ENCODE results near the gene RELL1.

RELL1 gene

DNA sequence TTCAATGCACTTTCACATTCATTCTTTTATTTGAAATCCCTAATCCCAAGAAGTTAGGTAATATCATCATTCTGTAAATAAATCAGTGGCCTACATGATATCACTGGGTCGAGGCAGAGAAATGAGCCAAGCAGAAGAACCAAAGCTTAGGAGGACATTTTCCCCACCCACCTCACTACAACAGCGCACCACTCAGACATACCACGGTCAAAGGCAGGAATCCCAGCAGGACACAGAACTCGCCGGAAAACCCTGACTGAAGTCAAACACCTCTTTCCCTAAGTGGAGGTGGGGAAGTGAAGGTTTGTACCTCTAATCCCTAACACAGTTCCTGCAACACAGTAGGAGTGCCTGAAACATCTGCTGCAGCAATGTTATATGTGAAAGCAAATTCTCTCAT is 21.5 kb downstream of the RELL1 start:
- DNase-seq, result no peak

- no peak for DNase-seq
Observed at GRCh38 chr4:37663552-37663951, 22.6 kb downstream of the RELL1 start.

- DNase-seq, result no peak
Observed at GRCh38 chr4:37662861-37663390, 23.2 kb downstream of the RELL1 start.

DNA sequence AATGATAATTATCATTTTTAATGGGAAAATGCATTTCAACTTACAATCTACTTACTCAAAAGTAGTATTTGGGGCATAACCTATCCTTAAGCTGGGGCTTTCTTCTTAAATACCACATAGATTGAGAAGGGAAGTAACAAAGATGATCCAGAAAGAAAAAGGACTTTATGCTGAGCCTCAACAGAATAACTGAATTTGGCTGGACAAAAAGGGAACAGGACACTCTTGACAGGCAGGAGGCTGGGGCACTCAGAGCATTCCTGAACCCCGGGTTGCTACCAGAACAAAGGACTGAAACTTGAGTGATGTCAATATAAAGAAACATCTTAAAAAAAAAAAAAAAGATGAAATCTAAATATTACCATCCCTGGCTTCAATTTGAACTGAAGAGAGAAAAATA is 23.9 kb downstream of the RELL1 start:
- DNase-seq, result no peak

- DNase-seq, result no peak
Observed at GRCh38 chr4:37661772-37662171, 24.4 kb downstream of the RELL1 start.

- DNase-seq, result no peak
Observed at GRCh38 chr4:37659696-37660095, 26.5 kb downstream of the RELL1 start.

- DNase-seq, result no peak
Observed at GRCh38 chr4:37656649-37657048, 29.5 kb downstream of the RELL1 start.

DNA sequence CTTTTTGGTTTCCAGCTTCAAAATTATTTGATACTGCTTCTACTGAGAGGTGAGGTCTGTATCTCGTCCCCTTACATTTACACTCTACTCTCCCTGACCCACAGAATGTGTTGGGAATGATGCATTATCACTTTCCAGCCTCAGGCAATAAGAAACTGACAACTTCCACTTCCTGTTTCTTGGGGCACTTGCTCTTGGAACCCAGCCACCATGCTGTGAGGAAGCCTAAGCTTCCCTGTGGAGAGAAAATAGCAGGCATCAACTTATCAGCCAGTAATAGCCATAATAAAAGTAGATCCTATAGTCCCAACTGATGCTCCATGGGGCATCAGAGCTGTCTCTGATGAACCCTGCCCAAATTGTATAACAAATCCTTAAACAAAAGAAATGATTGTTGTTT is 32.6 kb downstream of the RELL1 start:
- peak; percentile 62 for DNase-seq

GRCh38 chr4:37652747-37653527 is 33.2 kb downstream of the RELL1 start:
- no peak for DNase-seq

- DNase-seq, result no peak
Observed at GRCh38 chr4:37651781-37652377, 34.3 kb downstream of the RELL1 start.

- DNase-seq, result peak; percentile 57
Observed at GRCh38 chr4:37650481-37650880, 35.7 kb downstream of the RELL1 start.

DNA sequence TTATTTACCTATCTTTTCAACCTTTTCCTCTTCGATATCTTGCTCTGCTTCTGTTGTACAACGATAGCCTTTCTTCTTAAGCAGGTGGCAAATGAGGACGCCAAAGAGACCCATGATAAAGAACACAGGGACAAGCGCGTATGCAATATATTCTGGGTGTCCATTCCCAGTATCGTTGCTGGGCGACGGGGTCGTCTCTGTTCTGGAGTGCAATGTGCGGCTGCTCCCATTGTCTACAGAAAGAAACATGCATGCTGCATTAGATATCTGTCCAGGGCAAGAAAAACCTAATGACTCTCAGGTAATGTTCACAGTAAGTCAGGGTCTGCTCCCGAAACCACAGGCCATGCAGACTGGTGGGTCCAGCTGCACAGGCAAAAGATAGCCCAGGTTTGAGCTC is 36.9 kb downstream of the RELL1 start:
- DNase-seq, result no peak

- peak; percentile 70 for DNase-seq
Observed at GRCh38 chr4:37648084-37648817, 37.9 kb downstream of the RELL1 start.

DNA sequence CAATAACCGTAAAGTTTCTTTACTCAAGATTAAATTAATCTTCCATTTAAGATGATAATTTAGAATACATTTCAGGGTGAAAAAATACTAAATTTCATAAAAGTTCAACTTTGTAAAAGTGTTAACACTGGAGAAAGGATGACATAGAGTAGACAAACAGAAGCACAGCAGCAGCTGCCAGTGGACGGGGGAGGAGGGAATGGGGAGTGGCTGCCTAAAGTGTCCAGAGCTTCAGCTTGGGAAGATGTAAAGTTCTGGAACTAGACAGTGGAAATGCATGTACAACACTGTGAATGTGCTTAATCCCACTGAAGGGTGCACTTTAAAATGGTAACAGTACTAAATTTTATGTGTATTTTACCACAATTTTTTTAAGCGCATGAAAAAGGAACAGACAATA is 39.9 kb downstream of the RELL1 start:
- DNase-seq, result no peak

DNA sequence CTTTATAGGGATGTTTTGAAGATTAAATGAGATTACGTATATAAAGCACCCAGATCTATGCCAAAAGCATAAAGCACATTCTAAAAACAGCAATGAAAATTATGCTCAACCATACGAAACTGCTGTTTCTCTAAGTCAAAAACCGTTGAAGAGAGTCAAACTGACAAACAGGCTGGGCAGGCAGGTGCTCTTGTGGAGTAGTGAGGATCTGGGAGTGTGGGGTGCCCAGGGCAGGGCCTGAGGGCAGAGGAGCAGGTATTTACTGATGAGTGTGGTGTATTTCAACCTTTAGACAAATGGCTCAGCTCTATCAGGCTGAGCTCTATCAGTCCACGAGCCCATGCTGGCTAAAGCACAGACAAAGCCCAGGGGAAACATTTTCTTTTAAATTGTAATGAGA is 40.4 kb downstream of the RELL1 start:
- no peak for DNase-seq

DNA sequence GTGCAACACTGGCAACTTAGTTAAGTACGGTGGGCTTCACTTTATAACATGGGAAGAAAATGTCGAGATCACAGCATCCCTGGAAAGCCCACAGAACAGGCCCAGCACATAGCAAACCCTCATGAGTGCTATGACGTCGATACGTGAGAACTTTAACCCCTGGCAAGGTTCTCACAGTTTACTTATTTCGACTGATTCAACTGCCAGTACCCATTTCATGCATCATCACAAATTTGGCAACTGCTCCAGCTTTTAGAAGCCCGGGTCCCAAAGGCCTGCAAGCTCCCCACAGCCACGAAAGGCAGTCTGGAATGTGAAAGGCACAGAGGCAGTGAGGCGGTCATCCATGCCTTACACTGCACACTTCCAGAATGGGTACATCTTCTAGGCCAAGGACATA is 41.2 kb downstream of the RELL1 start:
- DNase-seq, result no peak

GRCh38 chr4:37641886-37642849 is 44.0 kb downstream of the RELL1 start:
- DNase-seq, result peak; percentile 30

GRCh38 chr4:37641352-37641751 is 44.8 kb downstream of the RELL1 start:
- no peak for DNase-seq

DNA sequence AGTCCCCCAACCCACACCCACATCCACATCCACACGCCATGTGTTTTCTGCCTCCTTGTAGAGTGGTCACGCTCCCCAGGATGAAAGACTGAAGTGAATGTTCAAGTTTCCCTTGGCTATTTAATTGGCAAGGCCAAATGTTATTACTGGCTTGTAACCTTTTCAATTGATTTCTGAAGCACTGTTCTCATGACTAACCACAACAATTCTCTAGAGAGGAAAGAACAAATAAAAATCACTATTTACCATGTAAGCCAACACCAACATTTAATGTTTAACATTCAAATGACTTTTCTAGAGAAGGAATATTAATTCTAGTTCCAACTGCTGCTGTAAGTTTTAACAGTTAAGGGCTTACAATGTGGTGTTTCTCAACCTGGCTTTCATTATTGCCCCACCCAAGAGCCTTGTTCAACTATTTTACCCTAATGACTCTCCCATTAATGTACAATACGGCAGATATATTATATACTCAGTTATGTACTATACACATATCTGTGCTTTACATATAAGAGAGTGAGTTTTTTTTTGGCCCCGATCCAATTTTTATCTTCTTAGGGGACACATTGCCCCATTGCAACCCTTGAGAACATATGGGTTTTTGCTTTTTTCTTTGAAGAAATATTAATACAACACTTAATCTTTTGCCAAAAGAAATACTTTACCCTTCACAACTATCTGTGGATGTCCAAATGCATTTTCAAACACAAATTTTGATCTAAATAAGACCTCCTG is 46.5 kb downstream of the RELL1 start:
- no peak for DNase-seq

GRCh38 chr4:37635155-37635554 is 51.0 kb downstream of the RELL1 start:
- no peak for DNase-seq

DNA sequence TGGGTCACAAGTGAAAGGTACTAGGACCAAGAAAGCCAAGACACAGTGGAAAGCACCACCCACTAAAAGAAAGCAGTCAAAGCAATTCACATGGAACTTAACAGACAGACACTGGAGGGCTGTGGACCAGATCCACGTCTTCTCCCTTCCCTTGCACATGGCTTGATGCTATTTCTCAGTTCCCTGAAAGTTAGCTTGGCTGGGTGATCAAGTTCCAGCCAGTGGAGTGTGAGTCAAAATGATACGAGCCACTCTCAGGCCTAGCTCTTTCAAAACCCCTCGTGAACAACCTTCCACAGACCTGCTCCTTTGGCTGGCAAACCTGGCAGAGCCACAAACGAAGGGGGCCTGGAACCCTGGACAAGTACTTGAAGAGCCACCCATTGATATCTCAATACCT is 52.0 kb downstream of the RELL1 start:
- DNase-seq, result peak; percentile 4

DNA sequence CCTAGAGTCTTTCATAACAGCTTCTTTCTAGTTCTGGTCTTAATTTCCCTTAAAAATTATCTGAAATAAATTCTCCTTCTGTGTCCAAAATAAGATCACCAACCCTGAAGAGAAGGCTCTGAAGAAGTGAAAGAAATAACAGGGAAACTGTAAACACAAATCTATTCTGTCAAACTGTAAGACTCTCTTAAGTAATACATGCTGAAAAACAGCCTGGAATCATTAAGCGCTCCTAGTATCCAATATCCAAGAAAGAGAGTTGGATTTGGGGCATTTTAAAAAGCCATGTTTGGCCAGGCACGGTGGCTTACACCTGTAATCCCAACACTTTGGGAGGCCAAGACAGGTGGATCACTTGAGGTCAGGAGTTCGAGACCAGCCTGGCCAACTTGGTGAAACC is 53.3 kb downstream of the RELL1 start:
- DNase-seq, result no peak
